Measurements from ENCODE around the gene FUBP3.

Gene FUBP3

DNA sequence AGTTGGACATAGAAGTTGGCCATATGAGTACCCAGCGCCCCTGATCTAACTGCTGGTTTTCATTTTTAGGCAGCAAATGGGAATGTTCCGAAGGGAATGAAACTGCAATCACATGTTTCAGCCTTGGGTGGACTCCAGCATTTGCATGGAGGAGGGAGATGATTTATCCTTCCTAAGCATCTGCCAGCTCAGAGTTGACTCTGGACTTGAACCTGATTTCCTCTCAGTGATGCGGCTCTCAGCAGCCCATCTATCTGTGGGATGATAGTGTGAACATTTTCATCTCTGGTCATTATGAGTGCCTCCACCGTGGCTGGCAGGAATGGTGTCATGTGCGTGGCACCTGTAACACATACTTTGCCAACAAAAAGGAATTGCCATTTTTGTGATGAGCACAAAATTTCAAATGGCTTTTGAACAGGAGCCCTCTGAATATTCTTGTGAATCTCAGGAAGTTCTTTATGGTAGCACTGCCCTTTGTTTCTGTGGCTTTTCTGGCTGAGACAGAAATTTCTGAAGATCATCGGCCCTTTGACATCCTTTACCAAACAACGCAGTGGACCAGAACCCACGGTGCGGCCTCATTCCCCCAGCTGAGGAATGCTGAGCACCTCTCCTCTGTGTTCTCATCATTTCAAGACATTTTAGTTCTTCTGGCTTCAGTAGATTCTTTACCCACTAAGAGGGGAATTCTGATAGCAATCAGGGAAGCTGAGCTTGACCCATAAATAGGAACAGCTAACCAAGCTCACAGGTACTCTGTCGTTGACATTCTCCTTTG, 28.5 kb downstream of the FUBP3 start:
- peak in 10 of 58 donors; percentile 3 to 53 (median 14) for DNase-seq

DNA sequence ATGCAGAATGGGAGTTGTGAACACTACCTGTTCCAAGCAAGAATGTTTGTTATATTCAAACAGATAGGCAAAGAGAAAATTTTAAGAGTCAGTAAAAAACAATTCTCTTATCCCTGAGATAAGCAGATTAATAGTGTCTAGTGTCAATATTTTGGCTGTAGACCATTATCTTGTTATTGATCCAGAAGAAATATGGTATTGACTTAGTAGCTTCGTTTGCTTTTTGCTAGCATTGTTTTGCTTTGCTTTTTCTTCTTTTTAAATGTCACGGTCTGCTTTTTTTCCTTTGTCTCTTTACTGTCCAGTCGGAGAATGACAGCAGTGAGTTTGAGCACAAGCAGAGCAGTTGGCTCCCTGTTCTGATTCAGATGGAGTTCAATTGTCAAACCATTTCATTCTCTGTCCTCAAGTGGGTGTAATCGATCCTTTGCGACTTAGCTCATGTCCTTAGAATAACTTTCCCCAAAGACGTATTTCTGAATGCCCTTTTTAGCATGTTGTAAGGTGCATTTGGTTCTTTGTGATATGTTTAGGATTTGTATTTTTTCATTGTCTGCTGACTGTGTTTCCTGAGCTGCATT, 29.3 kb downstream of the FUBP3 start:
- no peak for DNase-seq

DNA sequence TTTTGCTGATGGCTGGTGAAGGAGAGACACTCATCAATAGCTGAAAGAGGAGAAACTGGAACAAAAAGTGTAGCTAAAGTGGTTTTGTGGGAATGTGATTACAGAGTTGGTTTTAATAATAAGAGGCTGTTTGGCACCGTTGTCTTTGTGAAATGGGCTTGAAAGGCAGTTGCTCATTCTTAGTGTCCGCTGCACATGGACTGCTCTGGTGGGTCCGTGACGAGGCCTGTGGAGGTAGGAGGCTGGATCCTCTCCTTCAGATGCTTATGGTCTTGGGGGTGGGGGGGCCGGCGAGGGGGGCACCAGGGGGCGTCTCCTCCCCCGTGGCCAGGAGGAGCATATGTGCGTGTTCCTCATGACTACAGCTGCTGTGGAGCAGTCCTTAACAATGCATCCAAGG, 29.8 kb downstream of the FUBP3 start:
- DNase-seq, result no peak

DNA sequence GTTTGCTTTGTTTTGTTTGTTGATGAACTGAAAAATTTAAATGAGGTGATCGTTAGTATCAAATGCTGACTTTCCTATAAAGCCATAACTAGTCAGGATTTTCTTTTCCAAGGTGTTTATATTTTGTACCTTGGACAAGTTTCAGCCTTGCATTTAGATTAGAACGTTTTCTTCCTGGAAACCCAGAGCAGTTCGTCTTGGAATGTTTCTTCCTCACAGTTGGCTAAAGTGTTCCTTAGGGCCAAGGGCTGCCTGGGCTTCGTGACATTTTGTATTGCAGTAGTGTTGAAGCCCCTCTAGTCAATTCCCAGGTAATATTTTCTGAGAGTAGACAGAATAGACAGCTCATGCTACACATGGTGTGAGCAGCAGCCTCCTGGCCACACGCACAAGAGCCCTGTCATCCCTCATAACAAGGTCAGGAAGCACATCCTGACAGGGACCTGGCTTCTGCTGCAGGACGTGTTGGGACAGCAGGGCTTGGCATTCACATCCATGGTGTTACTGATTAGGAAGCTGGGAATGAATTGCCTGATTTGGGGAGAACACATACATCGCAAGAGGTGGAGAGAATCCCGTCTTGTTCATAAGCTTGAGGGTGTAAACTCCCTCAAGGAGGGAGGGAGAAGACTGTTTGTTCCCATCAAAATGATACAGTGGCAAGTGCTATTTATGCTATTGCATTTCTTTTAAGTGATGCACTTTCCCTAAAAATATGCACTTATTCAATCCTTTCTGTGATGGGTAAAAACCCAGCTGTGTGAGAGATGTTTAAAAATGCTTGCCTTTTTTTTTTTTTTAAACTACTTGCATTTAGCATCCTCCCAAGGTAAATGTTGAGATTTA, 31.7 kb downstream of the FUBP3 start:
- peak in 1 of 58 donors; percentile 33 for DNase-seq

DNA sequence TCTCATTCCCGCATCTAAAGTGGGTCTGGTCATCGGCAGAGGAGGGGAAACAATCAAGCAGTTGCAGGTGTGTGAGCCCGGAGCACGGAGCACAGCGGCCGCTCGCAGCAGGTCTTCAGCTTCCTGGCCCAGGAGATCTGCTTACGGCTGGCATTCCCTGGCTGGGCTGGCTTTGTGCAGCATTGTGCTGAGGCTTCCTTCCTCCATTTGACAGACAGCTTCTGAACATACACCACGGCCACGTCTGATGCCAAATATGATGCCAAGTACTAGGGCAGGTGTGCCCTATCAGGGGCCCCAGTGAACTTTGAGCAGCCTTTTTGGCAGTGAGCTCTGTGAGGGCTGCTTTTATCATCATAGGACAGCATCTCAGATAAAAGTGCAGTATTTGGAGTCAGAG, 37.1 kb downstream of the FUBP3 start:
- no peak for DNase-seq

DNA sequence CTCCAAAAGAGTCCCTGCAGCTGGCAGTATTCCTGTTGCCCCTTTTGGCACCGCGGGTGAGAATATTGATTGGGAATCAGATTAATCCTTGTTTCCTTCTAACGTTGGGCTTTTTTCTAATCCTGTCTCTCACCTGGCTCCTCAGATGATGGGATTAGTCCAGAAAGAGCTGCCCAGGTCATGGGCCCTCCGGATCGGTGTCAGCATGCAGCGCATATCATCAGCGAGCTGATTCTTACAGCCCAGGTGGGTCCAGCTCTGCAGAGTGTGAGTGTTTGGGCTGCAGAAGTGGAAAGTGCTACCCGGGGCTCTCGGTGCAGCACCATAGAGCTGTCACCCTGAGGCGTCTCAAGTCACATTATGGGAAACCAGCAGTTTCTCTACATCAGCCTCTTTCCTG, 44.1 kb downstream of the FUBP3 start:
- no peak for DNase-seq

DNA sequence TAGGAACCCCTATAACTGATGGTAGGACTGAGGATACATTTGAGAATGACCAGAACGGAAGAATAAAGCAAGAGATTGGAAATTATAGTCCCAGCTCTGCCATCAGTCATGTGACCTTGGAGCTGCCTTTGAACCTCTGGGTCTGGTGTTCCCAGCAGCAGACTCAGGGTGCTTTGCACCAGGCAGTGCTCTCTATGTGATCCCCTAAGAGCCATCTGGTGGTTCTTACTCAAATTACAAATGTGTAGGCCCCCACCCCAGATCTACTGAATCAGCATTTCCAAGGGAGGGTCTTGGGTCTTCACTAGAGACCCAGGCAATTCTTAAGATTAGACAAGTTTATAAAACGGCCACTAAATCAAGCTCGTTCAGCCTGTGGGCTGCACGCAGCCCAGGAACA, 44.8 kb downstream of the FUBP3 start:
- DNase-seq, result no peak

DNA sequence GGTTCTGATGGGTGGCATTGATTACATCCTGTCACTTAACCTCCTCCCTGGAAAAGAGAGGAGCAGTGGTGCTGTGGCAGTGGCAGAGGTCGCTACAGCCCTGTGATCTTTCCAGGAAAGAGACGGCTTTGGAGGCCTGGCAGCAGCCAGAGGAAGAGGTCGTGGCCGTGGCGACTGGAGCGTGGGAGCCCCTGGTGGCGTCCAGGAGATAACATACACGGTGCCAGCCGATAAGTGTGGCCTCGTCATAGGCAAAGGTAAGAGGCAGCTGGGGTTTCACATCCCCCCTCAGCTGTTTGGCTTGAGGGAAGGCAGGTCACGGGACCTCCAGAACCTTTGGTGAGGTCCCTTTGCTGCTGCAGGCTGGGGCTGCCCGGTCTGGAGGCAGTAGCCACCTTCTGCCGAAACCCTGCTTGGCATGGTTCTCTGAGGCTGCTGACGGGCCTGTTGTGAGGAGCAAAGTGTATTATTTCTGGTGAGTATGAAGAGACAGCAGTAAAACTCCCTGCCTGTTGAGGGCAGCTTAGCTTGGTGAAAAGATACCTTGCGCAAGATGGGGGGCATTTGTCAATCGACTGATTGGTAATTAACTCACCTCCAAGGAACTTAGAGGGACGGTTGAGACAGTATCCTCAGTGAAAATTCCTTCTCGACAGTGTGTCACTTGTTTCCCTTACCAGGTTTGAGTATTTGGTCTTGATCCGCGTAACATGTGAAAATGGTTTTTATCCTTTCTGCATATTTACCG, 47.0 kb downstream of the FUBP3 start:
- DNase-seq, result no peak

DNA sequence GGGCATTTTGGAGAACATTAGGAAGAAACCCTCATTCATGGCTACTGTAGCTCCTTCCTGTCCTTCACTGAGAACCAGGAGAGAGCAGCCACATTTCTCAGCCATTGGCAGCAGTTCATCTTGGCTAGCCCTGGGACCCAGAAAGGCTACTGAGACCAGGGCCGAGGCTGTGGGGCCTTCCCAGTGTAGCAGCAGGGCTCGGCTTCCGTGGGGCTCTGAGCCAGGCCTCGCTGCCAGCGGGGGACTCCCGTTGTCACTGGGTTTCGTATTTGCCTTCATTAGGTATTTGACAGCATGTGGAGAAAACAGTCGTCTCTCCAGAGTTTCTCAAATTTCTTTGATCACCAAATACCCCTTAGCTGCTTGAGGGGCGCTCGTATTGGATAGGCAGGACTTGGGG, 47.7 kb downstream of the FUBP3 start:
- peak in 30 of 58 donors; percentile 1 to 68 (median 30) for DNase-seq

DNA sequence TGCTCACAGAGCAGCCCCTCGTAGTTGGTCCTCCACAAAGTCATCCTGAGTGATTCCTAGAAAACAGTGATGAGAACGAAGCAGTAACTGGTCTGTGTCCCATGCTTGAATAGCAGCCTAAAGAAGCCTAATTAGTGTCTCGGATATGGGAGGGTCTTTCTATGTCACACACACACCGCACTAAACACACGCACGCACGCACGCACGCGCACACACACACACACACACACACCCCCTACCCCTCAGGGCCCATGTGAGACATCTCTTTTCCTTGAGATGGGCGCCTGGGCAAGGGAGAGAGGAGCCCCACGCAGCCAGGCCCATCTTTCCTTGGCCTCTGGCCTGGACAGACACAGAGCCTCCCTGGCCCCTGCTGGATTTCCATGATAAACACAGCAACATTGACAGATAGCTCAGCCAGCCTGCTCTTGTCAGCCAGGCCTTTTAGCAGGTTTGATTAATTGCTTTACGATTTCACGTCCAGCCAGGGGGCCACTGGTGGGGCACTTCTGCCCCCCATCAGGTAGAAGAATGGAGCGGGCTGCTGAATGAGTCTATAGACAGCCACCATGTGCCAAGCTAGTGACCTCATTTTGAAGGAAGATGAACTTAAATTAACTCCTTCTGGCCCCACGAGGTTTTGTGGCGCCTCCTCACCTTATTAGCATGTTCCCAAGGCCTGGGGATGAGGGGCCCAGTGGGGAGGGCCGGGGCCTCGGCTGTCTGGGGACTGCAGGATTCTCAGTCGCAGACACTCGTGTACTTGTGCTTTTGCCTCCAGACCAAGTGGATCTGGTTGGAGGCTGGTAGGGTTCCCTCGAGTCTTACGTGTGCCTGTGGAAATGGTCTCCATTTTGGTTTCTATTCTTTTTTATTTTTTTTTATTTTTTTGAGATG, 48.8 kb downstream of the FUBP3 start:
- DNase-seq, result no peak

DNA sequence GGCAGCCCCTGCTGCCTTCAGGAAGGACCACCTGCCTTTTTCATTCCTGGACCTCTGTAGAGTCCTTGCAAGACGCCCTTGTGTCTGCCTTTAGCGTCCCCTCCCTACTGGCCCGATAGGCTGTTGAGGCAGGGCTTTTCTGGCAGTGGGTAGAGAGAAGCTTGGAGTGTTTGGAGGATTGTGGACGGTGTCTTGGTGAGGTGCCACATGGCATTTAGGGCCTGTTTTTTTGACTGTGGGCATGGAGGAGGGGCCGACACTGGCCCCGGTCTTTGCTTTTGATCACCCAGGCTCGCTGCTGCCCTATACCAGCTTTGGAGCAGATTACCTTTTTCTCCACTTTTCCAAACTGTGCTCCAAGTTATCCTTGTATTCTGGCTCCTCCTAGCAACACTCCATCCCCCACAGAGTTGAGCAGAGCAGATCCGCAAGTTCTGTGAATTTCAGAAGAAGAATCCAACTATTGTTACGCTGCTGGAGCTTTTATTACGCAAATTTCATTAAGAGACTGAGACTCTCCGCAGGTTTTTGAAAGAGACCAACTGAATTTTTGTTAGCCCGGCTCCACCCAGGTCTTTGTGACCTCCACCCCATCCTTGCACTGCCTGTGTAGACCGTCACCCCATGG, 50.2 kb downstream of the FUBP3 start:
- DNase-seq, result peak in 18 of 58 donors; percentile 5 to 61 (median 24)

DNA sequence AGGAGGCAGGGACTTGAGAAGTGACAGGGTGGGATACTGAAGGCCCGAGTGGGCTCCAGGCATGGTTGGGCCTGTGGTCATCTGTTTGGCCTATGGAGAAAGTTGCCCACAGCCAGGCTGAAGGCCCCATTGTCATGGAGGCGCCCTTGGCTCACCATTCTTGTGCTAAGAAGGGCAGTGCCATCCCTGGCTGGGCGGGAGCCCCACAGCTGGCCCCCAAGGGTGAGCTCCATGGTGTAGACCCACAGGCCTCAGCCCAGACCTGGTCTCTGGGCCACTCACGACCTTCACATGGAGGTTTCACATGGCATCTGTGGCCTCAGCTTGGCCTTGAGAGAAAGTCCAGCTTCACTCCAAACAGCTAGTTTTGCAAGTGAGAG, 50.7 kb downstream of the FUBP3 start:
- DNase-seq, result no peak

DNA sequence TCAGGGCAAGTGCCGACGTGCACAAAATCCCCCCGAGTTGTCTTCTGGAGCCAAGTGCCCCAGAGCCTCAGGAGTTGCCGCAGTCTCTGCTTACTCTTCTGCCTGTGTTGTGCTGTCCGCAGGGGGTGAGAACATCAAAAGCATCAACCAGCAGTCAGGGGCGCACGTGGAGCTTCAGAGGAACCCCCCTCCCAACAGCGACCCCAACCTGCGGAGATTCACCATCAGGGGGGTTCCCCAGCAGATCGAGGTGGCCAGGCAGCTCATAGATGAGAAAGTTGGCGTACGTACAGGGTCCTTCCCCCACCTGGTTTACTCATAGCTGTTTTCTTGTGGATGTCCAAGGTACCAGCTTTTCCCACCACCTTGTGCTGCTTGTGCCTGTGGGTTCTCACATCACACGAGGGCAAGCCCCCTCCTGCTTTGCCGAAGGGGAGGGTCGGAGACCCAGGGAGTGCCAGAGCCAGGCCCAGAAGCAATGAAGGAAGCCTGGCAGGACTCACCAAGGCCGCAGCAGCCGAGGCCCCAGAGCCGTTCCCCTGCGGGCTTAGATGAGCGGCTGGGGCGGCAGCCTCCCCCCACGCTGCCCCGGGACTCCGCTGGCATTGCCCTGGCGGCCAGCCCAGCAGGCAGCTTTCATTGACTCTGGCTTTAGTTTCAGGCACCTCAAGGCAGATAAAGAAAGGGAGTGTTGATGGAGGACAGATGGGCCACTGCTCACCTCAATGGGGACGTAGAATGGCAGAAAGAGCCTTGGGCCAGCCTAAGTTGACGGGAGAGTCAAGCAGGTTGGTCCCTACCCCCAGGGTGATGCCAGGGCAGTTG, 51.3 kb downstream of the FUBP3 start:
- DNase-seq, result peak in 8 of 58 donors; percentile 1 to 39 (median 11)

DNA sequence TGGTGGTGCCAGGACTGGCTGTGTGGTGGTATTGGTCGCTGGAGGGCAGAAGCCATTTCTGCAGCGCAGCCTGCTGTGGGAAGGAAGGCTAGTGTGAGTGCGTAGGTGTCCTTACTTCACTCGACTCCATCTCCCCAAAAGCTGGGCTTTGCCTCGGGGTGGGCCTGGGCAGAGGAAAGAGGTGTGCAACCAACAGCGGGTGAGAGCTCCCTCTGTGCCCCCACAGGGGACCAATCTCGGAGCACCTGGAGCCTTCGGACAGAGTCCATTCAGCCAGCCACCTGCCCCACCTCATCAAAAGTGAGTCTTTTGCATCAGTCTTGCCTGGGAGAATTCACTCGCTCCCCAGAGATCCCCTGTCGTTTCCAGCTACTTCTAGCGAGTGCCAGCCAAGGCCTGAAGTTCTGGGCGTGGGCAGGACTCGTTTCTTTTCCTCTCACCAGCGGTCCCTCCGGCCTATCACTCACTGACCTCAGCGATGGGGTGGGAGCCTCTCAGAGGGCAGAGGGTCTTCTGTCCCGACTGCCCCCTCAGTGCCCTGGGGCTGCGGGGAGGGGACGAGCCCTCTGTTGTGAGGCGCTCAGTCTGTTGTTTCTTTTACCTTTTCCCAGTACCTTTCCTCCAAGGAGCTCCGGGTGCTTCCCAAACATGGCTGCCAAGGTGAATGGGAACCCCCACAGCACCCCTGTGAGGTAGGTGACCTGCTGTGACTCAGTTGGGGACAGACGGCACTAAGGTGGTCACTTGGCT, 52.1 kb downstream of the FUBP3 start:
- no peak for DNase-seq

DNA sequence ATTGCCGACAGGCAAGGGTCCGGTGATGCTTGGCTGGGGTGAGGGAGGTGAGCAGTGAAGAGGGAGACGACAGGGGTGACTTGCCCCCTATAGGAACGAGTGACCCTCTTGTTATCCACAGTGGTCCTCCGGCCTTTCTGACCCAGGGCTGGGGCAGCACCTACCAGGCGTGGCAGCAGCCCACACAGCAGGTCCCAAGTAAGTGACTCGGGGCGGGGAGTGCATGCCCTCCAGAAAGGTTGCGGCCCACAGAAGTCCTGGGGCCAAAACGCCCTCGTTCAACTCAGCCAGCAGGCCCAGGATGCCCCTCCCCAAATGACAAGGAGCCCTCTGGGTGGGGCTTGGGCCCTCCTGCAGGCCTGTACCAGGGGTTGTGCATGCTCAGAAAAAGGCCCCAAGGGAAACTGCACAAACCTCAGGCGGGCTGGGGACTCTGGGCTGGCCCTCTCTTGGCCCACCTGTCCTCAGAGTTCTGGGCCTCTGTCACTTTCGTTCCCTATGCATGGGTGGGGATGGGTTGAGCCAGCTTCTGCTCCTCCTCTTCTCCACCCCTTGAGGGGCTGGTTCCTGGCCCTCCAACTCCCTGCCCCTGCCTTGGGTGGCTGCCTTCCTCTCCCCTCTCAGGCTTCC, 52.8 kb downstream of the FUBP3 start:
- DNase-seq, result no peak

DNA sequence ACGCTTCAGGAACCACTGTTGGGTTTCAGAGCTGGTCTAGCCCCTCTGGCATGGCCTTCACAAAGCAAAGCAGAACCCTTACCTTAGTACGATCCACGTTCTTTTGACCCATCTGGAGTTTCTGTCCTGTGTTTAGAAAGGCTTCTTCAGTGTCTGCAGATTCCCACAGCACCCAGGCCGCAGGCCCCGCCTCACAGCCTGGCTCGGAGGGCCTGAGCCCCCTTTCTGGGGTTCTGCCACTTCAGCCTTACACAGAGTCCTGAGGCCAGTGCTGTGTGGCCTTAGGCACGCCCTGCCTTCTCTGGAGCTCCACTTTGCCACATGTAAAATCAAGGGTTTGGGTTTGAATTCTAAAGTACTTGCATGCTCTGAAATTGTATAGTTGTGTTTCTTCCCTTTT, 53.5 kb downstream of the FUBP3 start:
- DNase-seq, result no peak

DNA sequence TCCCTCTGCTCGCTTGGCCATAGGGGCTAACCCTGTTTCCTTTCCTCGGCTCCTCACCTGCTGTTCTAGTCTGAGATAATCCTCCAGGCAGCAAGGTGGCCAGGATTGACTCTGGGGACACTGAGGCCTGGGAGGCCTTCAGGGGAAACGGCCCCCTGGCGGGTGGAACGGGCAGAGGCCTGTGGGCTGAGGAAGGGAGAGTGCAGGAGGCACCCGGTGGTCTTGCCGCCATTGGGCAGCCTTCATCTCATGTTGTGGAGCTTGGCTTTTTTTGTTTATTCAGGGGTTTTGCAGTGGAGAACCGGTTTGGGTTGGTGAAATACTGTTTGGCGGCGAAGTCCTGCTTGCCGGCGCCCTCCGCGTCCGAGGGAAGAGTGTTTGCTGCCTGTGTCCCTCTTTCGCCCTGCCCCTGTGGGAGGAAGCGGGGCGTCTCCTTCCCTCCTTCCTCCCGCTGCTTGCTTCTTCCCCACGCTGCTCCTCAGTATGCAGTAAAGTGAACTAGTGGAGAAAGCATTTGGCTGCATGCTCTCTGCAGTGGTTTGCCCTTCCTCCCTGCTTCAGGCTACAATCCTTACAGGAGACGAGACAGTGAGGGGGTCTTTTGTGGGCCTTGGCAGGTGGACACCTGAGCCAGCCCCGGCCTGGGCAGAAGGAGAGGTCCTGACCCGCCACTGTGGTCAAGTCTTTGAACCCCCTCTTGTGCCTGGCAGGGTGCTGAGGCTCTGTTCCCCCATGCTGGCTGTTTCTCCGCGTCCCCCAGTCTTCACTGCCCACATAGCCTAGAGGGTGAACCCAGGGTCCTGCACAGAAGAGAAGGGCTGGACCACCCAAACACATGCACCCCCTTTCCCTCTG, 54.2 kb downstream of the FUBP3 start:
- no peak for DNase-seq
